Smooth muscle cell of trachea (primary cell): ENCODE data around the gene FBXO47. TPM values are rescaled to one million over a fixed set of nuclear protein-coding genes. Genes with fewer than 3 reads are reported as not detected.

ENCODE experiments used
- total RNA-seq: library from RNA; depleted of rRNA; stranded (reverse); fragments of >200 nt; gene quantifications from 2 replicates; pipeline ENCODE4 v1.2.1, GENCODE V29; 2014

The FBXO47 gene, protein sequence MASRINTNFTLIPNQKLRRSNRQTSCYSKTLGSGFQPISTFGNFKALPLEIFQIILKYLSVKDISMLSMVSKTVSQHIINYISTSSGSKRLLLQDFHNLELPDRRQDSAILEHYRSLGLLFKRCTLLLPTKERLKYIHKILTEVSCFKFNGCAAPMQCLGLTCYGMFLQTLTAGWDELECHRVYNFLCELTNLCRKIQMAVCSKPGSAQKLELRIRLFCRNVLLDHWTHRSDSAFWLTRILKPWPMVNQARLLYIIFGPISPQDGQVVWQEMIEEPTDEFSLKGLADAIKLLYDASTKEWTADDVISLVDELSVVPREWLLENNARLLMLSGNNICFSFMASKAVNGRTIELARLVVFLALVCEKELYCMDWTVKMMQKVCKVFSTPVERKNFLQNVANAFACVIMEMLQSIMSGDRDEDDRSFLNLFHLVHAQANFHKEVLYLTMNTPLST
- under 0.01 TPM in 1 of 2 replicates, not detected in the other for total RNA-seq

DNA sequence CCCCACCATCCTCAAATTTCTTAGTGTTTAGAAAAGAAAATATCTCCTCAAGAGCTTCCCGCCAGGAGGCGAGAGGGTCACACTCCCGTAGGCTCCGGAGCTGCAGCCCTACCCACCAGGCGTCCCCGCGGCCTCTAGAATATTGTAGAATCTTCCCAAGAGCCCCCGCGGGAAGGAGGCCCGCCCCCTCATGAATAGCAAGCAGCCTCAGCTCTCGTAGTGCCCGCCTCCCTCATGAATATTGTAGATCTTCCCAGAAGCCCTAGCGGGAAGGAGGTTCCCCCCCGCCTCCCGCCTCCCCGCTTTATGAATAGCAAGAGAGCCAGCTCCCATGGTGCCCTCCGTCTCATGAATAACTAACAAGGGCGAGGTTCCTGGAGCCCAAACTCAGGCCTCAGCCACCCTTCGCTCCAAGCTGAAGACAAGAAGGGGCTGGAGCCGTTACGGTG, at the start of gene FBXO47:
Gene FBXO47, minus strand, starts transcription at position 114 of the 449 bp plus-strand sequence. CDS start 4,378 bp downstream, outside the sequence.

GRCh38 chr17:38925263-38925995, 41.8 kb downstream of the FBXO47 start, which contains the start of gene LASP1NB:
LASP1NB (plus strand) TSS chr17:38925614.

Other genes with a start within 250 kb of the FBXO47 start
- 3.8 and 6.9 TPM in 2 replicates for gene CISD3, start 237.1 kb downstream of the FBXO47 start, total RNA-seq
- gene PCGF2, start 219.1 kb downstream of the FBXO47 start, total RNA-seq, result 2.3 and 4.4 TPM in 2 replicates
- 124 and 348 TPM in 2 replicates for gene PSMB3, start 214.7 kb downstream of the FBXO47 start, total RNA-seq
- 73.9 and 99.1 TPM in 2 replicates for gene PIP4K2B, start 167.8 kb downstream of the FBXO47 start, total RNA-seq
- 8.4 and 10.9 TPM in 2 replicates for gene CWC25, start 142.1 kb downstream of the FBXO47 start, total RNA-seq
- 843 and 1,287 TPM in 2 replicates for gene RPL23, start 113.7 kb downstream of the FBXO47 start, total RNA-seq
- gene LASP1, start 97.3 kb downstream of the FBXO47 start, total RNA-seq, result 186 and 207 TPM in 2 replicates
- 11.8 and 18.5 TPM in 2 replicates for gene PLXDC1, start 184.2 kb upstream of the FBXO47 start, total RNA-seq
- not detected in 2 replicates for gene ARL5C, start 198.8 kb upstream of the FBXO47 start, total RNA-seq
- 7.9 and 10.1 TPM in 2 replicates for gene CACNB1, start 230.3 kb upstream of the FBXO47 start, total RNA-seq
- gene RPL19, start 232.9 kb upstream of the FBXO47 start, total RNA-seq, result 1,631 and 2,257 TPM in 2 replicates